K562 (cell line): ENCODE data around the gene PI4K2A. TPM values are rescaled to one million over a fixed set of nuclear protein-coding genes. Genes with fewer than 3 reads are reported as not detected.
A peak's percentile ranks its signal among the peaks of the same experiment; 100 is the strongest.

Source experiments
- BCOR ChIP-seq: fragments of 450-650 bp; IDR thresholded peaks from 2 replicates; pipeline ENCODE4 v1.6.1; 2016
- CBFA2T2 ChIP-seq: fragments of 450-650 bp; conservative IDR thresholded peaks from 2 replicates; pipeline ENCODE4 v1.6.1; 2017; ENCODE audit warnings: mild to moderate bottlenecking
- CREBBP ChIP-seq: IDR thresholded peaks from one replicate; pipeline ENCODE4 v1.6.1; 2012; ENCODE audit warnings: low read depth, mild to moderate bottlenecking, control low read depth, inconsistent platforms, low read length
- DEAF1 ChIP-seq: fragments of 450-650 bp; formaldehyde crosslinking; IDR thresholded peaks from 2 replicates; pipeline ENCODE4 v1.4.0; 2020; ENCODE audit warnings: mild to moderate bottlenecking, moderate library complexity
- ETV6 ChIP-seq, 3 experiments: fragments of 150-350 bp in 1 of 3; sonication (generic) in 1 of 3; formaldehyde crosslinking in 1 of 3; IDR thresholded peaks; 2 replicates each; pipeline versions ENCODE4 v1.6.1 to v1.8.0; 2014 to 2022; ENCODE audit warnings: borderline replicate concordance in 2 of 3, low read depth in 2 of 3, antibody characterized with exemption in 1 of 3, low read length in 1 of 3, mild to moderate bottlenecking in 1 of 3, missing genetic modification reagents in 1 of 3
- GABPB1 ChIP-seq: sonication (generic); formaldehyde crosslinking; IDR thresholded peaks from 2 replicates; pipeline ENCODE4 v1.8.0; 2022; ENCODE audit warnings: mild to moderate bottlenecking, missing genetic modification reagents
- HOMEZ ChIP-seq: fragments of 250-450 bp; sonication (Bioruptor Pico); IDR thresholded peaks from 2 replicates; pipeline ENCODE4 v1.4.0; 2020; ENCODE audit warnings: mild to moderate bottlenecking, moderate library complexity
- ID3 ChIP-seq, 2 experiments: fragments of 250-450 bp in 1 of 2; fragments of 450-650 bp in 1 of 2; sonication (Bioruptor Pico) in 1 of 2; IDR thresholded peaks; 2 replicates each; pipeline versions ENCODE4 v1.6.1 to v1.8.0; 2016 to 2021; ENCODE audit warnings: mild to moderate bottlenecking in 2 of 2, moderate library complexity in 2 of 2, missing compliant biosample characterization in 1 of 2, missing genetic modification characterization in 1 of 2
- NR2C1 ChIP-seq, 2 experiments: fragments of 450-650 bp; IDR thresholded peaks; 2 replicates each; pipeline ENCODE4 v1.6.1; 2017; ENCODE audit warnings: mild to moderate bottlenecking in 2 of 2, antibody characterized with exemption in 1 of 2, inconsistent platforms in 1 of 2, missing compliant biosample characterization in 1 of 2, missing genetic modification characterization in 1 of 2
- ZBTB34 ChIP-seq: fragments of 250-450 bp; sonication (Bioruptor Pico); IDR thresholded peaks from 2 replicates; pipeline ENCODE4 v1.8.0; 2021; ENCODE audit warnings: mild to moderate bottlenecking, moderate library complexity
- ZFX ChIP-seq: sonication (generic); formaldehyde crosslinking; IDR thresholded peaks from 2 replicates; pipeline ENCODE4 v1.8.0; 2022; ENCODE audit warnings: mild to moderate bottlenecking, missing genetic modification reagents, moderate library complexity
- ZNF586 ChIP-seq: fragments of 450-650 bp; formaldehyde crosslinking; conservative IDR thresholded peaks from 2 replicates; pipeline ENCODE4 v1.4.0; 2020; ENCODE audit warnings: mild to moderate bottlenecking, moderate library complexity
- ZNF639 ChIP-seq, 2 experiments: fragments of 200-800 bp in 1 of 2; sonication (Bioruptor generic) in 1 of 2; sonication (generic) in 1 of 2; formaldehyde crosslinking in 1 of 2; IDR thresholded peaks in 1 of 2; conservative IDR thresholded peaks in 1 of 2; 2 replicates each; pipeline versions ENCODE4 v1.5.0 to v1.6.1; 2016 to 2020; ENCODE audit warnings: missing compliant biosample characterization in 1 of 2, missing genetic modification characterization in 1 of 2, missing genetic modification reagents in 1 of 2
- ZNF764 ChIP-seq: fragments of 250-450 bp; sonication (Bioruptor Pico); IDR thresholded peaks from 2 replicates; pipeline ENCODE4 v1.4.0; 2020; ENCODE audit warnings: low read depth, mild to moderate bottlenecking, moderate library complexity
- polyA plus RNA-seq, 8 experiments: library from polyadenylated mRNA; depleted of rRNA in 4 of 8; stranded (reverse) in 5 of 8; unstranded in 3 of 8; fragments of >200 nt; fragmentation: Nextera tagmentation in 2 of 8; fragmentation: Illumina TruSeq in 1 of 8; extraction: Ambion mirVana in 2 of 8; extraction: Trizol in 1 of 8; gene quantifications; 2 replicates each; pipeline versions ENCODE4 v1.2.1 to v1.2.3, GENCODE V29; 2011 to 2014; ENCODE audit warnings: inconsistent platforms in 1 of 8, missing spikeins in 1 of 8
- total RNA-seq, 7 experiments: library from RNA; depleted of rRNA in 6 of 7; stranded (reverse); fragments of >200 nt in 6 of 7; fragmentation: Illumina TruSeq in 2 of 7; extraction: Trizol in 2 of 7; gene quantifications; 2 replicates each; pipeline versions ENCODE4 v1.2.1 to v1.2.3, GENCODE V29; 2011 to 2021; ENCODE audit warnings: low replicate concordance in 1 of 7

The PI4K2A gene
- total and polyA plus RNA-seq, 9 of the 15 experiments (the other 6 are each of a cell fraction or from before 2014, with no cell fraction given): 4.4 to 28.4 (median 16.5) TPM

- TF ChIP-seq ID3 (CRISPR knock-in tag; IDR thresholded peaks at IDR 0.05) (no peak), ID3 (tag; IDR thresholded peaks at IDR 0.05) (no peak), ZNF639 (CRISPR knock-in tag; conservative IDR thresholded peaks at IDR 0.05 in 1 of 2, IDR thresholded peaks at IDR 0.05 in 1 of 2) (no peak), CBFA2T2 (no peak), HOMEZ (CRISPR knock-in tag) (no peak), ETV6 (IDR thresholded peaks at IDR 0.05; ENCODE audit: borderline replicate concordance in 1 of 2, low read depth in 2 of 2, low read length in 1 of 2) (no peak), ETV6 (CRISPR knock-in tag; IDR thresholded peaks at IDR 0.05; ENCODE audit: borderline replicate concordance) (no peak), ZBTB34 (CRISPR knock-in tag) (no peak), DEAF1 (CRISPR knock-in tag) (no peak), BCOR (no peak), ZNF764 (CRISPR knock-in tag) (no peak), ZFX (CRISPR knock-in tag) (0 out of 2 replicates have a peak, but pooled peaks have one; percentile 12), CREBBP (no peak), ZNF586 (no peak), GABPB1 (CRISPR knock-in tag) (no peak), NR2C1 (IDR thresholded peaks at IDR 0.05) (peak; percentile 29; the same call in 1 of the 2 replicates), NR2C1 (tag; IDR thresholded peaks at IDR 0.05) (peak; percentile 45; the same call in 1 of the 2 replicates)
Observed at GRCh38 chr10:97673736-97674525, 33.5 kb downstream of the PI4K2A start (continued).
